IMR-90 (cell line): Measurements from ENCODE around the gene UBE2B. TPM values are rescaled to one million over a fixed set of nuclear protein-coding genes. Genes with fewer than 3 reads are reported as not detected.

ENCODE experiments used
- ATAC-seq: fragments of 200-7000 bp; cut with Tn5 transposase; 2 replicates; pipeline ENCODE4 v1.9.1; 2020; ENCODE audit warnings: low read depth, mild to moderate bottlenecking, moderate library complexity
- BruUV-seq: library from RNA; stranded (reverse); fragments of 400-500 nt; replicated peaks from 2 replicates; lab custom pipeline; 2021; lab: Mats Ljungman, UMichigan
- CTCF ChIA-PET: fragments of 300-600 bp; formaldehyde crosslinking; extraction: SDS; loops from one replicate; lab custom pipeline; 2021; ENCODE audit warnings: antibody characterized with exemption; lab: Yijun Ruan, JAX
- POLR2A ChIA-PET: fragments of 300-600 bp; sonication (Branson Sonifier 250); formaldehyde crosslinking; loops from one replicate; lab custom pipeline; 2022; ENCODE audit warnings: antibody characterized with exemption; ENCODE audit not compliant: unreplicated experiment; lab: Charles Lee
- DNase-seq: peaks from one replicate; pipeline ENCODE4 v3.0.0; 2013
- H2AFZ ChIP-seq: replicated peaks from 2 replicates; pipeline ENCODE3; 2013; ENCODE audit warnings: low read length, mild to moderate bottlenecking; ENCODE audit not compliant: poor library complexity
- H2AK5ac ChIP-seq: 2 replicates; pipeline ENCODE4 v1.6.1; 2013; ENCODE audit warnings: low read depth, low read length, inconsistent platforms
- H2AK9ac ChIP-seq: replicated peaks from 2 replicates; pipeline ENCODE3; 2013; ENCODE audit warnings: mild to moderate bottlenecking, low read depth, low read length, moderate library complexity; ENCODE audit not compliant: poor library complexity
- H2BK120ac ChIP-seq: 2 replicates; pipeline ENCODE4 v1.6.1; 2013; ENCODE audit warnings: low read depth, low read length, inconsistent platforms
- H2BK15ac ChIP-seq: 3 replicates; pipeline ENCODE4 v1.6.1; 2013; ENCODE audit warnings: low read depth, low read length, inconsistent platforms
- H2BK20ac ChIP-seq: 2 replicates; pipeline ENCODE4 v1.6.1; 2013; ENCODE audit warnings: low read depth, mild to moderate bottlenecking, inconsistent platforms, low read length, moderate library complexity
- H2BK5ac ChIP-seq: 2 replicates; pipeline ENCODE4 v1.6.1; 2013; ENCODE audit warnings: mild to moderate bottlenecking, low read depth, low read length, inconsistent platforms; ENCODE audit not compliant: poor library complexity, severe bottlenecking
- H3K14ac ChIP-seq: replicated peaks from 2 replicates; pipeline ENCODE4 v1.6.1; 2013; ENCODE audit warnings: low read depth, low read length, inconsistent platforms
- H3K18ac ChIP-seq: 2 replicates; pipeline ENCODE4 v1.6.1; 2013; ENCODE audit warnings: low read depth, low read length, control low read depth
- H3K23ac ChIP-seq: 2 replicates; pipeline ENCODE4 v1.6.1; 2013; ENCODE audit warnings: low read depth, low read length, inconsistent platforms
- H3K27ac ChIP-seq: 2 replicates; pipeline ENCODE4 v1.5.1; 2013; ENCODE audit warnings: mild to moderate bottlenecking, control low read depth, low read length; ENCODE audit not compliant: insufficient read depth
- H3K27me3 ChIP-seq: 2 replicates; pipeline ENCODE4 v1.6.1; 2013; ENCODE audit warnings: low read length; ENCODE audit not compliant: control insufficient read depth, insufficient read depth
- H3K36me3 ChIP-seq: 2 replicates; pipeline ENCODE4 v1.6.1; 2013; ENCODE audit warnings: low read length, mixed read lengths; ENCODE audit not compliant: control insufficient read depth, insufficient read depth
- H3K4ac ChIP-seq: 2 replicates; pipeline ENCODE4 v1.6.1; 2013; ENCODE audit warnings: low read depth, low read length, inconsistent platforms
- H3K4me1 ChIP-seq: 2 replicates; pipeline ENCODE4 v1.6.1; 2013; ENCODE audit warnings: low read length, mixed read lengths; ENCODE audit not compliant: control insufficient read depth, insufficient read depth
- H3K4me2 ChIP-seq: 2 replicates; pipeline ENCODE4 v1.6.1; 2013; ENCODE audit warnings: low read depth, mild to moderate bottlenecking, control low read depth, low read length, moderate library complexity
- H3K4me3 ChIP-seq: 2 replicates; pipeline ENCODE4 v1.5.1; 2013; ENCODE audit warnings: low read depth, mild to moderate bottlenecking, control low read depth, low read length, moderate library complexity; ENCODE audit not compliant: insufficient read depth
- H3K56ac ChIP-seq: 2 replicates; pipeline ENCODE4 v1.6.1; 2013; ENCODE audit warnings: low read length, inconsistent platforms; ENCODE audit not compliant: insufficient read depth; ENCODE audit errors: extremely low read depth
- H3K79me1 ChIP-seq, 2 experiments: 2 replicates each; pipeline ENCODE4 v1.6.1; 2013; ENCODE audit warnings: low read length in 2 of 2, inconsistent platforms in 1 of 2, low read depth in 1 of 2
- H3K9ac ChIP-seq: 2 replicates; pipeline ENCODE4 v1.6.1; 2013; ENCODE audit warnings: low read depth, low read length, control low read depth
- H3K9me1 ChIP-seq: 2 replicates; pipeline ENCODE4 v1.6.1; 2013; ENCODE audit warnings: low read length, inconsistent platforms; ENCODE audit not compliant: insufficient read depth
- H3K9me3 ChIP-seq: 2 replicates; pipeline ENCODE4 v1.6.1; 2013; ENCODE audit warnings: low read length; ENCODE audit not compliant: control insufficient read depth, insufficient read depth
- H4K20me1 ChIP-seq: 2 replicates; pipeline ENCODE4 v1.6.1; 2013; ENCODE audit warnings: low read length, inconsistent platforms; ENCODE audit not compliant: insufficient read depth
- H4K5ac ChIP-seq: 2 replicates; pipeline ENCODE4 v1.6.1; 2013; ENCODE audit warnings: mild to moderate bottlenecking, low read depth, low read length, control low read depth
- H4K8ac ChIP-seq, 2 experiments: 2 replicates each; pipeline ENCODE4 v1.6.1; 2013; ENCODE audit warnings: low read depth in 2 of 2, low read length in 2 of 2, control low read depth in 1 of 2, inconsistent platforms in 1 of 2
- H4K91ac ChIP-seq: 2 replicates; pipeline ENCODE4 v1.6.1; 2013; ENCODE audit warnings: low read depth, low read length, inconsistent platforms; ENCODE audit not compliant: insufficient read depth
- CHD1 ChIP-seq: IDR thresholded peaks from 2 replicates; pipeline ENCODE4 v1.6.1; 2012; ENCODE audit warnings: low read depth, low read length, improper control_type of control experiment
- POLR2A ChIP-seq: IDR thresholded peaks from 2 replicates; pipeline ENCODE4 v1.6.1; 2012; ENCODE audit warnings: mild to moderate bottlenecking, low read depth, low read length
- RCOR1 ChIP-seq: IDR thresholded peaks from 2 replicates; pipeline ENCODE4 v1.6.1; 2012; ENCODE audit warnings: mild to moderate bottlenecking, low read length, improper control_type of control experiment; ENCODE audit not compliant: insufficient replicate concordance
- WGBS, 2 experiments: methylation state at CpG; one replicate each; pipeline versions ENCODE4 v1.1.5 to v1.1.7; 2013; ENCODE audit warnings: missing lambda C conversion rate in 2 of 2; ENCODE audit not compliant: insufficient read length in 1 of 2; ENCODE audit errors: extremely low coverage in 2 of 2; 5-methylcytosine and 5-hydroxymethylcytosine counted together
- dilution Hi-C: fragments of 300-500 bp; cut with HindIII; formaldehyde crosslinking; loops from one replicate; pipeline ENCODE4 v1.14.3; 2018; ENCODE audit warnings: low sequenced_read_pairs; ENCODE audit not compliant: unreplicated experiment
- in situ Hi-C: fragments of 300-500 bp; cut with MboI; formaldehyde crosslinking; loops from 3 replicates; pipeline ENCODE4 v1.14.3; 2019; ENCODE audit warnings: low sequenced_read_pairs, inconsistent platforms, mixed read lengths
- intact Hi-C: fragments of 100-400 bp; cut with micrococcal nuclease; formaldehyde crosslinking; loops from 2 replicates; pipeline ENCODE4 v1.10.0; 2022
- polyA plus RNA-seq, 3 experiments: library from polyadenylated mRNA; depleted of rRNA; stranded (reverse); fragments of >200 nt; gene quantifications; 2 replicates each; pipeline ENCODE4 v1.2.3, GENCODE V29; 2012; ENCODE audit warnings: low replicate concordance in 1 of 3
- total RNA-seq: library from RNA; depleted of rRNA; stranded (reverse); fragments of >200 nt; gene quantifications from 2 replicates; pipeline ENCODE4 v1.2.3, GENCODE V29; 2012
- TF ChIP-seq, protein P1 (sequence below): conservative IDR thresholded peaks from 2 replicates; pipeline ENCODE4 v1.5.1; 2012; ENCODE audit warnings: mild to moderate bottlenecking, low read depth, low read length, improper control_type of control experiment

Gene UBE2B
- total and polyA plus RNA-seq, 2 of the 4 experiments (the other 2 are of a cell fraction): 6.3 to 46.0 TPM

DNA sequence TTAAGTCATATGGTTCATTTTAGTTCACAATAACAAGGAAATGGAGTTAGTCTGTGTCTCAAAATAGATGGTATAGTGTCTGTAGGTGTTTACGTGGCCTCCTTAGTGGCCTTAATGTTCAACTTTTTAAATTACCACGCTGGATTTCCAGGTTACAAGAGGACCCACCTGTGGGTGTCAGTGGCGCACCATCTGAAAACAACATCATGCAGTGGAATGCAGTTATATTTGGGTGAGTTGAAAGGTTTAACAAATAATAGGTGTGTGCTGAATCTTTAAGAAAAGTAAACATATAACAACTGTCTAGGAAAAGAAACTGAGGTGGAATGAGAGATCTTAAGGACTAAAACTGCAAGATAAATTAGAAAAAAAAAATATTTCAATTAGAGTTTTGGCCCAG is 2.9 kb downstream of the UBE2B start:
- Histone ChIP-seq H4K8ac (no peak overlapping the region), H3K36me3 (peaks cover 13% of the 10 kb centered on the region), H3K9me1 (peaks cover 4% of the 10 kb centered on the region; the same call in 1 of the 2 replicates), H4K20me1 (peaks cover 47% of the 10 kb centered on the region), H3K4ac (no peak overlapping the region), H2BK20ac (no peak overlapping the region), H3K4me1 (no peaks in the 10 kb centered on the region), H2BK120ac (no peak overlapping the region), H3K56ac (no peak overlapping the region), H3K79me1 (peaks cover 15 to 45% of the 10 kb centered on the region in 2 experiments), H3K27me3 (no peaks in the 10 kb centered on the region), H4K5ac (no peak overlapping the region), H3K9ac (no peak overlapping the region), H3K23ac (no peak overlapping the region), H2BK5ac (no peak overlapping the region), H4K91ac (no peak overlapping the region), H2BK15ac (no peak overlapping the region), H2AK5ac (no peak overlapping the region), H3K18ac (no peak overlapping the region), H3K4me2 (peak overlapping the region; percentile 2; the same call in 1 of the 2 replicates), H3K4me3 (no peak overlapping the region), H3K14ac (no peak overlapping the region), H2AK9ac (no peak overlapping the region), H3K27ac (no peak overlapping the region), H2AFZ (no peak overlapping the region), H3K9me3 (no peaks in the 10 kb centered on the region)
- POLR2A ChIA-PET: no interaction called here
- in situ Hi-C loops (no loop called here), dilution Hi-C loops (no loop called here), intact Hi-C loops (no loop called here)
- 82% methylated on average over 2 of the region's 3 CpGs; no CpG with 5 or more reads in 1 of the 2 experiments for WGBS, 2 experiments
- DNase-seq (no peak), ATAC-seq (no peak)
- BruUV-seq: no TSS peak
- no peak for TF ChIP-seq POLR2A
- no peak for TF ChIP-seq RCOR1
- TF ChIP-seq, protein P1, sequence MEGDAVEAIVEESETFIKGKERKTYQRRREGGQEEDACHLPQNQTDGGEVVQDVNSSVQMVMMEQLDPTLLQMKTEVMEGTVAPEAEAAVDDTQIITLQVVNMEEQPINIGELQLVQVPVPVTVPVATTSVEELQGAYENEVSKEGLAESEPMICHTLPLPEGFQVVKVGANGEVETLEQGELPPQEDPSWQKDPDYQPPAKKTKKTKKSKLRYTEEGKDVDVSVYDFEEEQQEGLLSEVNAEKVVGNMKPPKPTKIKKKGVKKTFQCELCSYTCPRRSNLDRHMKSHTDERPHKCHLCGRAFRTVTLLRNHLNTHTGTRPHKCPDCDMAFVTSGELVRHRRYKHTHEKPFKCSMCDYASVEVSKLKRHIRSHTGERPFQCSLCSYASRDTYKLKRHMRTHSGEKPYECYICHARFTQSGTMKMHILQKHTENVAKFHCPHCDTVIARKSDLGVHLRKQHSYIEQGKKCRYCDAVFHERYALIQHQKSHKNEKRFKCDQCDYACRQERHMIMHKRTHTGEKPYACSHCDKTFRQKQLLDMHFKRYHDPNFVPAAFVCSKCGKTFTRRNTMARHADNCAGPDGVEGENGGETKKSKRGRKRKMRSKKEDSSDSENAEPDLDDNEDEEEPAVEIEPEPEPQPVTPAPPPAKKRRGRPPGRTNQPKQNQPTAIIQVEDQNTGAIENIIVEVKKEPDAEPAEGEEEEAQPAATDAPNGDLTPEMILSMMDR: 0 out of 2 replicates have a peak, but pooled peaks have one; percentile 6
- no peak for TF ChIP-seq CHD1
- CTCF ChIA-PET: no interaction called here
